Measurements from ENCODE around the gene PDZRN3. TPM values are rescaled to one million over a fixed set of nuclear protein-coding genes. Genes with fewer than 3 reads are reported as not detected.

Gene PDZRN3
- total RNA-seq (2022; extraction: Qiagen RNA extraction): not detected in 5 replicates

GRCh38 chr3:73624821-73625665 is at the start of gene PDZRN3:
PDZRN3 (minus strand) TSS chr3:73624941.

Measured in A549 treated with CORT108297 at 1 μM for 4 hours (cell line).